Subcutaneous abdominal adipose tissue (tissue), 5 donors: ENCODE data around the gene INPP5A.

Experiments used
- H3K27ac ChIP-seq: one replicate; pipeline ENCODE4 v1.7.0; 2013; ENCODE audit warnings: low read depth, mild to moderate bottlenecking, inconsistent platforms, low read length, moderate library complexity
- H3K27me3 ChIP-seq, 5 donors: one replicate each; pipeline ENCODE4 v1.7.0; 2013; ENCODE audit warnings: low read length in 5 of 5, inconsistent platforms in 1 of 5; ENCODE audit not compliant: control insufficient read depth in 5 of 5, insufficient read depth in 4 of 5
- H3K36me3 ChIP-seq, 5 donors: one replicate each; pipeline ENCODE4 v1.7.0; 2013; ENCODE audit warnings: low read length in 5 of 5; ENCODE audit not compliant: control insufficient read depth in 5 of 5, insufficient read depth in 5 of 5
- H3K4me1 ChIP-seq, 5 donors: one replicate each; pipeline ENCODE4 v1.7.0; 2013; ENCODE audit warnings: low read length in 5 of 5, mild to moderate bottlenecking in 3 of 5, moderate library complexity in 1 of 5; ENCODE audit not compliant: control insufficient read depth in 5 of 5, insufficient read depth in 5 of 5
- H3K4me3 ChIP-seq, 5 donors: one replicate each; pipeline ENCODE4 v1.7.0; 2013; ENCODE audit warnings: low read length in 5 of 5, low read depth in 1 of 5
- H3K9ac ChIP-seq, 5 donors: one replicate each; pipeline ENCODE4 v1.7.0; 2013; ENCODE audit warnings: low read length in 5 of 5, mild to moderate bottlenecking in 4 of 5, moderate library complexity in 3 of 5
- H3K9me3 ChIP-seq, 5 donors: one replicate each; pipeline ENCODE4 v1.7.0; 2013; ENCODE audit warnings: low read length in 5 of 5; ENCODE audit not compliant: control insufficient read depth in 5 of 5
- donor health status: healthy.
- donor health status: healthy.
- donor health status: healthy.
- donor health status: healthy.
- donor health status: healthy.

The INPP5A gene

DNA sequence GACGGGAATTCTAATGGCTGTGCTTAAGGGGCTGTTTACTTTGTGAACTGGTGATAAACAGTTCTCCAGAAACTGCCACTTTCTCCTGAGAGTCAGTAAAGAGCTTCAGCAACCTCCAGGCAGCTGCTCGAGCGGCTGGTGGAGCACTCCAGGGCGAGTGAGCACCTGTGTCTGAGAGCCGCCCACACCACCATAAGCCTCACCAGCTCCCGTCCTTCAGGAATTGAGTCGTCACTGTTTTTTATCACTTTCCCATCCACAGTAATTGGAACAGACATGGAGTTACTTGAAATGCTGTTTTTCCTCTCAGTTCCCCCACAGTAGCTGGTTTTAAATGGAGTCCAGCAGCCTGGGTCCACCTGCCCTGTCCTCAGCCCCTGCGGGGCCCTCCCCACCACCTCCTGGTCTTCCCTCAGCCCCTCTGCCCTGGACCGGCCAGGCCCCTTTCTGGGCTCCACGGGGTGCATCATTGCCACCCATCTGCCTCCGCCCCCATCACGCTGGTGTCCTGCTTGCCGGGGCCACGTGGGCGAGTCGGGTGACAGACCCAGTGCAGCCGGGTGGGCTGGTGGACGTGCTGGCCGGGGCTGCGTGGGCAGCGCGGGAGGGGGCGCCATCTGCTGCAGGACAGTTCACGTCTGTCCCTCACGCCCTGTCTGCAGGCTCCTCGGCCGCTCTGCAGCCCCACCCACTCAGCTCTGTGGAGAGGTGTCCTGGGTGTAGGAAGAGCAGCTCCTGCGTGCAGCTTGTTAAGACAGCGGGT, 192.4 kb downstream of the INPP5A start:
- no peak overlapping the region for H3K9ac ChIP-seq
- H3K27ac ChIP-seq: no peak overlapping the region
- H3K27me3 ChIP-seq: no peaks in the 10 kb centered on the region
- H3K36me3 ChIP-seq: peaks cover 0 to 82% (median 46%) of the 10 kb centered on the region in 5 donors
- no peaks in the 10 kb centered on the region for H3K9me3 ChIP-seq
- no peaks in the 10 kb centered on the region for H3K4me1 ChIP-seq
- no peak overlapping the region for H3K4me3 ChIP-seq

DNA sequence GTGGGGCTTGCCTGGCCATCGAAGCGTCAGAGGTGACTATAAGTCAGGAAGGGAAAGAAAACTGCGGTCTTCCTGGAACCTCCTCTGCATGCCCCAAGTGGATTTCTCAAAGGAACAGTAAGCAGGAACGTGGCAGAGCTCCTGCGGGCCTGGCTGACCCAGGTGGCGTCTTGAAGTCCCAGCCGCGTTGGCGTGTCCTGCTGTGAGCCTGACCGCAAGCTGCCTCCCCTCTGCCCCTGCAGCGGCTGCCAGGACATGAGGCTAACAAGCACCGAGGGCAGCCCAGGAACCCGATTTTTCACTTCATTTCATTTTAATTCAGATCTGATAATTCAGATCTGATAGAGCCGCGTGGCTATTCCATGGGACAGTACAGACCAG, 193.0 kb downstream of the INPP5A start:
- H3K36me3 ChIP-seq: peaks cover 0 to 76% (median 44%) of the 10 kb centered on the region in 5 donors
- no peaks in the 10 kb centered on the region for H3K4me1 ChIP-seq
- H3K9me3 ChIP-seq: no peaks in the 10 kb centered on the region
- no peaks in the 10 kb centered on the region for H3K27me3 ChIP-seq
- no peak overlapping the region for H3K4me3 ChIP-seq
- no peak overlapping the region for H3K27ac ChIP-seq
- H3K9ac ChIP-seq: no peak overlapping the region

DNA sequence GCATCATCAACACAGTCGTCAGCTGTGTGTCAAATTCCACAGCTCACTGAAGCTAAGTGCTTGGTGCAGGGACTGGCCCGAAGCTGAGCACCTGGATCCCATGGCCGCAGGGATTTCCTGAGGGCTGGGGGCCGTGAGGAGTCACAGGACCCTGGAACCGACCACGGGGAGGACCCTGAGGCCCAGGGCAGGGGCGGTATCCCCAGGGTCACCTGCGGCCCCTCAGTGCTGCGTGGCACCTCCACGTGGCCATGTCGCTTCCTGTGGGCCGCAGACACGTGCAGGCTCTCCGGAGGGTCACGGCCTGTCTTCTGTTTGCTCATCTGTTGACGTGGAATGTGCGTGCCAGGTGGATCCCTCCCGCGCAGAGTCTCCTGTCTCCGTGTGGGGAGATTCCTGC, 194.9 kb downstream of the INPP5A start:
- Histone ChIP-seq H3K27me3 (no peaks in the 10 kb centered on the region), H3K4me3 (no peak overlapping the region), H3K27ac (no peak overlapping the region), H3K4me1 (no peaks in the 10 kb centered on the region), H3K9ac (no peak overlapping the region), H3K9me3 (no peaks in the 10 kb centered on the region), H3K36me3 (peaks cover 0 to 76% (median 44%) of the 10 kb centered on the region in 5 donors)

DNA sequence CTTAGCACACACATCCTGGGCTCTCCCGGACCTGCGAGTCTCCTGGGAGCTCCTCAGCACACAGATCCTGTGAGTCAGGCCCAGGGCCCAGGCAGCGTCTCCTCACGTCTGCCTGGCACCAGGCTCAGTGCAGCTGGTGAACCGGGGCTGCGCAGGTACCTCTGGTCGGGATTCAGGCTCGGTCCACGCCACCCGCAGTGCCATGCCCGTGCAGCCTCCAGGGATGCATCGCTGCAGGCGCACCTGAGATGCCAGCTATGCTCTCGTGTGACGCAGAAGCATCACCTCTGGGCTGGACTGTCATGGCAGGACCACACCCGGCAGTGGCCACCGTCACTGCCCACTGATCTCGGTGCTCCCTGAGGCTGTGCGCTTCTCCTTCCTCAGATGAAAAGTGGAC, 196.3 kb downstream of the INPP5A start:
- Histone ChIP-seq H3K9ac (no peak overlapping the region), H3K4me1 (no peaks in the 10 kb centered on the region), H3K4me3 (no peak overlapping the region), H3K9me3 (no peaks in the 10 kb centered on the region), H3K27me3 (no peaks in the 10 kb centered on the region), H3K27ac (no peak overlapping the region), H3K36me3 (peaks cover 0 to 66% (median 33%) of the 10 kb centered on the region in 5 donors)

DNA sequence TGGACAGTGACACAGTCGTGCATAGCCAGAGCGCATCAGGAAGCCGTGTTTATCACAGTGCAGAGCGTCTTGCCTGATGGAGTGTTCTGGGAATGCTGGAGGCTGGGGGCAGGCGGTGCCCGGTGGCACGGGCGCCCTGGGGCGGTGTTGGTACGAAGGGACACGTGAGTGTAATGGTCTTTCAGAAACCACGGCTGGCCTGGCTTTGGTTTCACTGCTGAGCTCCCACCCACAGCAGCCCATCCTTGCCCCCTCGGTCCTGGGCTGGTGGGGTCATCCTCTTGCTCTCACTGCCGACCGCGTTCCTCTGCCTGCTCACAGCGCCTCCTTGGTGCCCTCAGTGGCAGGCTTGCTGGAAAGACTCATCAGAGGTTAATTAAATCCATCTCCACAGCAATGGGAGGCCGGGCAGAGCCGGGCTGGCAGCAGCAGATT, 197.8 kb downstream of the INPP5A start:
- H3K27ac ChIP-seq: no peak overlapping the region
- H3K9ac ChIP-seq: no peak overlapping the region
- H3K4me3 ChIP-seq: no peak overlapping the region
- H3K4me1 ChIP-seq: no peaks in the 10 kb centered on the region
- peaks cover 0 to 62% (median 32%) of the 10 kb centered on the region in 5 donors for H3K36me3 ChIP-seq
- H3K27me3 ChIP-seq: no peaks in the 10 kb centered on the region
- H3K9me3 ChIP-seq: no peaks in the 10 kb centered on the region

DNA sequence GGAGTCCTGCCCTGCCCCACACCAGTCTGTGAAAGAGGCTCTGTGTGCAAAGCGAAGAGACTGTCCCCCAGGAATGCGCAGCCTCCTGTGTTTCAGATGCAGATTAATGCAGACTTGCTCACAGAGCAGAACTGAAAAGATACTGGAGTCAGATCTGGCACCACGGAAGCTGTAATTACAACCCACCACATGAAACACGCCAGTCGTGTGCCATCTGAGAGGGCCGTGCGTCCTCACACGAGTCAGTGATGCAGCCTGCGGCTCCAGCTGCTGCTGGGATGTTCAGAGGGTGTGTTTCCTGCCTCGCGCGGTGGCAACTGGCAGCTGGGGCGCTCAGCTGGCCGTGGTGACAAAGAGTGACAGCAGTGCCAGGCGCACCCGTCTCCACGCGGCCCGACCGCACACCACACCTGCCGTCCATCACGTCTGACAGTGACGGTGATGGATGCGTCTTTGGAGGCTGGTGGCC, 198.4 kb downstream of the INPP5A start:
- H3K36me3 ChIP-seq: peaks cover 0 to 57% (median 28%) of the 10 kb centered on the region in 5 donors
- no peaks in the 10 kb centered on the region for H3K4me1 ChIP-seq
- no peak overlapping the region for H3K9ac ChIP-seq
- no peak overlapping the region for H3K4me3 ChIP-seq
- no peaks in the 10 kb centered on the region for H3K27me3 ChIP-seq
- H3K9me3 ChIP-seq: no peaks in the 10 kb centered on the region
- no peak overlapping the region for H3K27ac ChIP-seq

DNA sequence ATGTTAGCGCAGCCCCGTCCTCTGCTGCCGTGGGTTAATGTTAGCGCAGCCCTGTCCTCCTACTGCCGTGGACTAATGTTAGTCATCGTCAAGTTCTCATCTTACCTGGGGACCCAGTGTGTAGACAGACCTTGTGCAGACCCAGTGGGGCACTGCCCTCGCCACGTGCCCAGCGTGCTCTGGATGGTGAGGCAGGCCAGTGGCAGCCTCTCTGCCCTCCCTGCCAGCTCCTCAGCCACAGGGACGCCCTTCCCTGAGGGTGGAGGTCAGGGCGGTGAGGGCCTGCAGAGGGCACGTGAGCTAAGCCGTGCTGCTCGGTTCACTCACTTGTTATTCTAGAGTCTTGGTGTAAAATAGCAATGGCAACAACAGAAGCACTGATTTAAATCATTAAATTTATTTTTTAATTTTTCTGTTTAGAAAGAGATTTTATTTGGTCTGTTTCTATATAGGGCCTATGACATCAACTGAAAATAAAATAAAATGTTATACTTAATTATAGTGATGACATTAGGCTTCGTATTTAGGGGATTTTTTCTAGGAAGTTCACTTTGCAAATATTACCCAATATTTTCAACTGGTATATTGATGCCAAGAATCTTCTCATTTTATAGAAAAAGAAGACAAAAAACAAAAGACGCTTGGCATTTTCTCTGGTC, 199.9 kb downstream of the INPP5A start:
- H3K27me3 ChIP-seq: no peaks in the 10 kb centered on the region
- H3K36me3 ChIP-seq: peaks cover 0 to 57% (median 33%) of the 10 kb centered on the region in 5 donors
- H3K4me1 ChIP-seq: no peaks in the 10 kb centered on the region
- no peak overlapping the region for H3K27ac ChIP-seq
- H3K9me3 ChIP-seq: no peaks in the 10 kb centered on the region
- H3K4me3 ChIP-seq: no peak overlapping the region
- no peak overlapping the region for H3K9ac ChIP-seq

DNA sequence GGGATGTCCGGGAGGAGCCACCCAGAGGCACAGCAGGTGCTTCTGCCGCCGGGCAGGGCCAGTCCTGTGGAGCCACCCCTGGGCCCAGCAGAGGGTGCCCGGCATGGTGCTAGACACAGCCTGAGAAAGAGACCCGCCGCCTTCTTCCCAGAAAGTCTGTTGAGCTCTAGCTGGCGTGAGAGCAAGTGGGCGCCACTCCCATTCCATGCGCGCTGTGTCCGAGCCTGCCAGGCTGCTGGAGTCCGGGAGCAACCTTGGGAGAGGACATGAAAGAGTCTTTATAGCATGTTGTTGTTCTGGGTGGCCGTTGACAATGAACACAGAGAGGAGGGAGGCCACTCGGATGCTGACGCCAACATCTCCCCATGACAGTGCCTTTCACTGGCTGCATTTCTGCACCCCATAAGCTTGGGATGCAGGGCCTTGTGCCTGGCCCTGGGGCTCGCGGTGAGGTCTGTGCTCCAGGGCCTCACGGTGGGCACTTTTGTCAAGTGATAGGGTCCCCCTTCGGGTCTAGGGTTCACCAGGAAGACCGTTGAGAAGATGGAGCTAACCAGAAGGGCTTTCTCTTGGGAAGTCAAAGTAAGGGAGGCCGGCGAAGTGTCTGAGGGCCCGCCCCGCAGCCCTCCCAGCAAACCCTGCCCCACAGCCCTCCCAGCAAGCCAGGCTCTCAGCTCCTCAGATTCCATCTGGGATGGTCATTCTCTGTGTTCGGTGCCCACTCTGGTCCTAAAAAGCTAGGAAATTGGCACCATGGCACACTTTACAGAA, 201.1 kb downstream of the INPP5A start:
- H3K4me1 ChIP-seq: no peaks in the 10 kb centered on the region
- H3K27ac ChIP-seq: no peak overlapping the region

DNA sequence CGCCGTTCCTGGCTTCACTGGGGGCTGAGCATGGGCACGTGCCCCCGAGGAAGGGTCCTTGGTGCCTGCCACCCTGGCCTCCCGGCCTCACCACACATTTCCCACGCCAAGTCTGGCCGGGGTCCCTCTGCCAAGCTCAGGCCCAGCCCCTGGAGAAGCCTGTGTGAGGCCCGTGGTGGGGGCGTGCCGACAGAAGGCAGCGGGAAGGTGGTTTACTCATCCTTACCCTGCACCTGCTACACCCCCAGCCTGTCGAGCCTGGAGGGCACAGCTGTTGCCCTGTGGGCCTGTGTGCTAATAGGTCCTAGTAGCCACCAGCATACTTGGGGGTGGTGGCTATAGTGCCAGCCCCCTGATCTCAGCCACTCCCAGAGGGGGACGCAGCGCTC, 201.6 kb downstream of the INPP5A start:
- Histone ChIP-seq H3K9ac (no peak overlapping the region), H3K9me3 (no peaks in the 10 kb centered on the region), H3K27ac (no peak overlapping the region), H3K27me3 (no peaks in the 10 kb centered on the region), H3K36me3 (peaks cover 0 to 44% (median 21%) of the 10 kb centered on the region in 5 donors), H3K4me1 (no peaks in the 10 kb centered on the region), H3K4me3 (no peak overlapping the region)

More for the DNA sequence above, 201.1 kb downstream of the INPP5A start:
- Histone ChIP-seq H3K9me3 (no peaks in the 10 kb centered on the region), H3K4me3 (no peak overlapping the region), H3K36me3 (peaks cover 0 to 50% (median 27%) of the 10 kb centered on the region in 5 donors), H3K27me3 (no peaks in the 10 kb centered on the region), H3K9ac (no peak overlapping the region)

DNA sequence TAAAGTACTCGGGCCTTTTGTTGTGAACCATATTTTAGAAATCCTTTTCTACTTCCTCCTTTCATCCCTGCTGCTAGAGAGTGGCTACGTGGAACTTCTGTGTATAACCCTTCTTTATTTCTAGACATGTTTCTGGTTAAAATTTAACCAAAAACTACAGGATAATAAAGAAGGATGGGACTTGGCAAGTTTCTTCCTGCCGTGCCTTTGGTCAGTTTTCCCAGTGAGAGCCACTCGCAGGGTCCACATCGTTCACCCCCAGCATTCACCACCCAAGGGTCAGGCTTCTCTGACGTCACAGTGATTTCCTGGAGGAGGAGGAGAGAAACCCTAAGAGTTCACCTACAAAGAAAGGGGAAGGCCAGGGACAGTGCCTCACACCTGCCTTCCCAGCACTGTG, 203.0 kb downstream of the INPP5A start:
- peaks cover 0 to 40% (median 18%) of the 10 kb centered on the region in 5 donors for H3K36me3 ChIP-seq
- H3K9ac ChIP-seq: no peak overlapping the region
- H3K27me3 ChIP-seq: no peaks in the 10 kb centered on the region
- H3K4me1 ChIP-seq: no peaks in the 10 kb centered on the region
- H3K27ac ChIP-seq: no peak overlapping the region
- H3K9me3 ChIP-seq: no peaks in the 10 kb centered on the region
- no peak overlapping the region for H3K4me3 ChIP-seq
